Activated CD8-positive, alpha-beta memory T cell treated with anti-CD3 and anti-CD28 coated beads, Interleukin-2, amount 50 U/mL, for 48 hours (primary cell): Measurements from ENCODE around the gene HPCA.

ENCODE experiments used
- DNase-seq: peaks from one replicate; pipeline ENCODE4 v3.0.0-alpha.2; 2020

HPCA gene

DNA sequence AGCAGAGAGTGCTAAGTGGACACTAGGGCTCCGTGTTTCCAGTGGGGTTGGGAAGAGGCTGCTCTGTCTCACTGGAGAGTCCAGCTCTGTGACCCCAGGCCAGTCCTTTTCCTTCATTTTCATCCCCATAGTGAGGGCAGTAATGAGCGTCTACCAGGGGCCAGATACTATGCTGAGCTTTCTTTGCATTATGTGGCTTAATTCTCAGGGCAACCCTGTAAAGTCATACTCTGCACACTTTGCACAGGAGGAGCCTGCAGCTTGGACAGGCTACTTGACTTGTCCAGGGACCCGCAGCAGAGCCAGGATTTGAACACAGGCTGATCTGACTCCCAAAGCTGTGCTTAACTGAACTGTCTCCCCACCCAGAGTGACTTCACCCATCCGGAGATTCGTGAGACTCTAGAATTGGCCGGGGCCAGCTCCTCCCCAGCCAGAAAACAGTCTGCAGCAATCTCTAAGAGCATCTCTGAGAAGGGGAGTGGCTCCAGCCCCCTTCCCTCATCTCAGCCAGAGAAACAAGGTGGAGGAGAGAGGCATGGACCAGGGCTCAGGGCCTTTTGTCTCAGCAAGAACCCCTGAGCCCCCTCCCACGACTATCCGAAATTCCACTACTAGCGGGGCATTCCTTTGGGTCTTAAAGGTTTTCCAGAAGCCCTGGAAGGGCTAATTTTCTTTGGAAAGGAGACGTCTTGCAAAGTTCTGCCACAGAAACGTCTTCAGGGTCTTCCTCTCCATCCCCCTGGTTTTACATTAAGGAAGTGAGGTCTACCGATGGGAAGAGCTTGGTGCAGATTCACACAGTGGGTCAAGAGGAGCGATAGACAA is 14.7 kb upstream of the HPCA start:
- no peak for DNase-seq

DNA sequence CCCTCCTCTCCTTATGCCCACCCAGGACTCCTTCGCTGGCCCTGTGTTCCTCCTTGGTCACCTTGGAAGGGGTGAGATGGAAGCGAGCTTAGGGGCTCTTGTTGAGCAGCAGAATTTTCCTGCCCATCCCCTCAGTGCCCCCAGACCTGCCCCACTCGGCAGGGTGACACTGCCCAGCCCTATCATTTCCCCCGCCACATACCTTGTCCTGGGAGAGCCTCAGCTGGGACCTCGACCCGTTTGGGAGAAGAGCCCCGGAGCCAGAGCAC is 14.2 kb upstream of the HPCA start:
- DNase-seq, result no peak

- peak; percentile 37 for DNase-seq
Measured at GRCh38 chr1:32873484-32873883, 12.8 kb upstream of the HPCA start.

GRCh38 chr1:32874860-32875752 is 11.2 kb upstream of the HPCA start:
- peak; percentile 30 for DNase-seq

GRCh38 chr1:32876341-32877210 is 9.7 kb upstream of the HPCA start:
- peak; percentile 70 for DNase-seq

- no peak for DNase-seq
Measured at GRCh38 chr1:32877211-32878110, 8.8 kb upstream of the HPCA start.

GRCh38 chr1:32878183-32878582 is 8.1 kb upstream of the HPCA start:
- DNase-seq, result no peak

DNA sequence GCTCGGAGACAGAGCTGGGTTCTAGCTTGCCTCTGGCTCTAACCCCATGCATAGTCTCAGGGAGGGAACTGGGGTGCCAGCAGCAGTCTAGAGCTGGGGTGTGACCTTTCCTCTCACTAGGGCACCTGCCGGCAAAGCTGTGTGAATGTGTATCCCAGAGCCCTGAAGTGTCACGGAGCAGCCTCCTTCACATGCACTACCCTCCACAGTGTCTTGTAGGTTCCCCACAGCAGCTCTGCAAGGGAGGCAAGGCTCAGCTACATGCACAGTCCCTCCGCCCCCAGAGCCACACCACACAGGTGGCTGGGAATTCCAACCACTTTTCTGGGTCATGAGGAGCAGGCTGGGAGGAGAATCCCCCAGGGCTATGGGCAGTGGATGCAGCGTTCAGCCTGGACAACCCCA is 7.7 kb upstream of the HPCA start:
- DNase-seq, result no peak

DNA sequence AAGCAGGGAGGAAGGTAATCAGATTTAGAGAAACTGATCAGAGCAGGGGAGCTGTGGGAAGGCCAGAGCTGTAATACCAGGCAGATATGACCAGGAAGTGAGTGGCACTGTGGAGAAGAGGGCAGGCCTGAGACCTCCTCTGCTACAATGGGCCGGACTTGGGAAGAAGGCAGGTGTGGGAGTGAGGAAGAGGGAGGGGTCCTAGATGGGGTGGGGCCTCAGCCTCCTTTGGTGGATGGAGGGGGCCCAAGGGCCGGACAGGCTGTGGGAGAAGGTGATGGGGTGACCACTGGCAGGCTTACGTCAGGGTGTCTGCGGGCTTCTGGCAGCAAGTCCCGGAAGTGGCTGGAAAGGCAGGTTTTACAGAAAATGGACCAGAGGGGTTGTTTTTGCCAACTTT is 5.0 kb upstream of the HPCA start:
- DNase-seq, result no peak

GRCh38 chr1:32881871-32882850 is 4.1 kb upstream of the HPCA start:
- no peak for DNase-seq

DNA sequence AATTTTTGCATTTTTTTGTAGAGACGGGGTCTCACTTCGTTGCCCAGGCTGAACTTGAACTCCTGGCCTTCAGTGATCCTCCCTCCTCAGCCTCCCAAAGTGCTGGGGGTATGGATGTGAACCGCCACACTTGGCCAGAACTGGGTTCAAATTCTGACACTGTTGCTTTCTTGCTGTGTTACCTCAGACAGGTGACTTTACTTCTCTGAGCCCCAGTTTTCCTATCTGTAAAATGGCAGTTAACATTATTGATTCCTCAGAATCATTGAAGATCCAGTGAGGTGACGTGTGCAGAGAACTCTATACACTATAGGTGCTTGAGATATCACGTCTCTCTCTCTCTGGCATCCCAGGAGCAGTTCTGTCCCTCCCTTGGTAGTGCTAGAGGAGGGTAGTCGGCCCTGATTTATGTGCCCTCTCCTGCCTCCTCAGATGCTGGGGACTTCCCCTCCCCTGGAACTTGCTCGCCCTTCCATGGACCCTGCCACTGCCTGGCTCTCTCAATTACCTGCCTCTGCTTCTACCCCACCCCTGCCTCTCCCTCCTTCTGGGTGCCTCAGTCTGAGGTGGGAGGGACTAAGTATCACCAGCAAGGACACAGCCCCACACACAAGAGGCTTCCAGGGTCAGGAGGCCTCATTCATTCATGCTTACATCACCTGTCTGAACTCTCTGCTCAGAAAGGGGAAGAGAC is 2.8 kb upstream of the HPCA start:
- no peak for DNase-seq

DNA sequence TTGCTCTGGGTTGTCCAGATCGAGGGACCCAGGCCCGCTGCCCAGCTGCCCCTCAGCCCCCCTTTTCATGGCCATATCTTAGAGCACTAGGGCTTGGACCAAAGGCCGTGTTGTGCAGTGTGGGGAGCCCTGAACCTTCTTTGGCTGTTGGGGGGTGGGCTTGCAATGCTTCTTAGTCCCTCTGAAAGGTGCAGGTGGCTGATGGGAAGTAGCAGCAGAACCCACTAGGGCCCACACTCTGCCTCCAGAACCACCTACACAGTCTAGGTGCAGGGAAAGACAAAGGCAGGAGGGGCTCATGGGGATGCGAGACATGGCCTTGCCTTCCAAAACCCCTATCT is 2.3 kb upstream of the HPCA start:
- no peak for DNase-seq

GRCh38 chr1:32884726-32885125 is 1.6 kb upstream of the HPCA start:
- no peak for DNase-seq

DNA sequence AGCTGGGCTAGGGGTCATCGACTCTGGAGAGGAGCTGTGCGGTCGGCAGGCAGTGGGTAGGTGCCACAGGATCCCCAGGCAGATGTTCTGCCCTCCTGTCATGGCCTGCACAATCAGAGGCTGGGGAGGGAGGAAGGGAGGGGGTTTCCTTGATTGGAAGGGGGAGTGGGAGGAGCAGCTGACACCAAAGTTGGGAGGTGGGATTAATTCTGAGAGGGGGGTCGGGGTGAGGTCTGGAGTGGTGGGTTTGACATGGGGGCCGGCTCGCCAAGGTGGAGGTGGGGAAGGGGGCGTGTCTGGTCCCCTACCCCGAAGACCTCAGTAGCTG is 651 bp upstream of the HPCA start:
- no peak for DNase-seq

- DNase-seq, result no peak
Measured at GRCh38 chr1:32886828-32887414, 630 bp downstream of the HPCA start.

GRCh38 chr1:32887623-32888022 is 1.3 kb downstream of the HPCA start:
- DNase-seq, result no peak

GRCh38 chr1:32888134-32888533 is 1.8 kb downstream of the HPCA start:
- DNase-seq, result no peak

DNA sequence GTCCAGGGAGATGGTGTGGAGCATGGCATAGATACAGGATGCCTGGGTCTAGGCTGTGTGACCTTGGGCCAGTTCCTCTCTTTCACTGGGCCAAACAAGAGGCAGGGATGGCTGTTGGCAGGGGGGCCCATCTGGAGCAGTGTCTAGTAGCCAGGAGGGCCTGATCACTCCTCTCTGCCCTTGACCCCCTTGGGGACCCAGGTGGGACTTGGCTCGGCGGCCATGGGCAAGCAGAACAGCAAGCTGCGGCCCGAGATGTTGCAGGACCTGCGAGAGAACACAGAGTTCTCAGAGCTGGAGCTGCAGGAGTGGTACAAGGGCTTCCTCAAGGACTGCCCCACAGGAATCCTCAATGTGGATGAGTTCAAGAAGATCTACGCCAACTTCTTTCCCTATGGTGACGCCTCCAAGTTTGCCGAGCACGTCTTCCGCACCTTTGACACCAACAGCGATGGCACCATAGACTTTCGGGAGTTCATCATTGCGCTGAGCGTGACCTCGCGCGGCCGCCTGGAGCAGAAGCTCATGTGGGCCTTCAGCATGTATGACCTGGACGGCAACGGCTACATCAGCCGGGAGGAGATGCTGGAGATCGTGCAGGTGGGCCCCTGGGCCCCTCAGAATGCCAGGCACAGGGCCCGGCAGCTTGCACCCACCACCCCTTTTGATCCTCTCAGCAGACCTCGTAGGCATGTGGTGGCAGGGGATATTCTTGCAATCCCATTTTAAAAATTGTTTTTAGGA is 2.6 kb downstream of the HPCA start:
- DNase-seq, result no peak

DNA sequence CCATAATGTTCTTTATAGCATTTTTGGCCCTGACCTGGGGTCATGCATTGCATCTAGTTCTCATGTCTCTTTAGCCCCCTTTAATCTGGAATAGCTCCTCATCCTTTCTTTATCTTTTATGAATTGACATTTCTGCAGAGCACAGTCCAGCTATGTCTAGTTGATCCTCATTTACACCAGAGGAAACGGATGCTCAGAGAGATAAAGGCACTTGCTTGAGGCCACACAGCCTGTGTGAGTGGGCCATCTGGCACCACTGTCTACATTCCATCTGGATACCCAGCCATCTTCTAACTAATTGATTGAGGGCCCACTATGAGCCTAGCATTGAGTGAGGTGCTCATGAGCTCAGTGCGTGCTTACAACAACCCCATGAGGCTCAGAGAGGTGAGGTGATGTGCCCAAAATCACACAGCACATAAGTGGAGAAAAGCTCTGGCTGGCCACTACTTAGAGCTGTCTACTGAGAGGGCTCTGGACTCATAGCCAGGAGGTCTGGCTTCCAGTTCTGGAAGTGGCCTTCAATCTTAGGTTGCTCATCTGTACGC is 3.5 kb downstream of the HPCA start:
- no peak for DNase-seq
